ENCODE results near the gene KLK1.

Gene KLK1

GRCh38 chr19:50844296-50844935, 20.8 kb upstream of the KLK1 start:
- no peak for TF ChIP-seq CTCF (IDR thresholded peaks at IDR 0.05; ENCODE audit: insufficient read depth, low read depth, low read length, missing control alignments)
- DNase-seq (ENCODE audit: low read depth) = no peak
- H3K4me3 ChIP-seq (ENCODE audit: low read depth, low read length) = no peak overlapping the region

GRCh38 chr19:50843701-50844221, 20.2 kb upstream of the KLK1 start:
- no peak for TF ChIP-seq CTCF (IDR thresholded peaks at IDR 0.05; ENCODE audit: insufficient read depth, low read depth, low read length, missing control alignments)
- H3K4me3 ChIP-seq (ENCODE audit: low read depth, low read length) = no peak overlapping the region
- no peak for DNase-seq (ENCODE audit: low read depth)

- TF ChIP-seq CTCF (IDR thresholded peaks at IDR 0.05; ENCODE audit: insufficient read depth, low read depth, low read length, missing control alignments) = no peak
- no peak for DNase-seq (ENCODE audit: low read depth)
- H3K4me3 ChIP-seq (ENCODE audit: low read depth, low read length) = no peak overlapping the region
These were observed 19.6 kb upstream of the KLK1 start for GRCh38 chr19:50843205-50843604.

- no peak overlapping the region for H3K4me3 ChIP-seq (ENCODE audit: low read depth, low read length)
- DNase-seq (ENCODE audit: low read depth) = no peak
- TF ChIP-seq CTCF (IDR thresholded peaks at IDR 0.05; ENCODE audit: insufficient read depth, low read depth, low read length, missing control alignments) = no peak
These were observed 18.5 kb upstream of the KLK1 start for GRCh38 chr19:50842130-50842529.

- H3K4me3 ChIP-seq (ENCODE audit: low read depth, low read length) = no peak overlapping the region
- no peak for TF ChIP-seq CTCF (IDR thresholded peaks at IDR 0.05; ENCODE audit: insufficient read depth, low read depth, low read length, missing control alignments)
- DNase-seq (ENCODE audit: low read depth) = no peak
These were observed 16.4 kb upstream of the KLK1 start for GRCh38 chr19:50839712-50840655.

GRCh38 chr19:50838239-50838638, 14.7 kb upstream of the KLK1 start:
- H3K4me3 ChIP-seq (ENCODE audit: low read depth, low read length) = no peak overlapping the region
- peak; percentile 59 for DNase-seq (ENCODE audit: low read depth)
- peak; percentile 37 for TF ChIP-seq CTCF (IDR thresholded peaks at IDR 0.05; ENCODE audit: insufficient read depth, low read depth, low read length, missing control alignments)

Data from GM12865 (cell line).